Stimulated activated memory B cell treated with anti-CD40 and anti-IgM and Interleukin-4, amounts not matched to agents 10 μg/mL and 1 μg/mL and 100 μg/mL, for 72 hours (primary cell): ENCODE data around the gene EVI2A.
"Not testable (repeated sequence)": the region's sequence is repeated elsewhere in the genome, so short reads cannot be mapped to it uniquely, and the experiment has no call there.

Experiments used
- ATAC-seq: fragments of 150-1000 bp; cut with Tn5 transposase; 2 replicates; pipeline ENCODE4 v1.10.0; 2021
- H3K27ac Mint-ChIP-seq: one replicate; pipeline ENCODE4 v1.8.0; 2022; ENCODE audit warnings: mild to moderate bottlenecking, mixed read lengths
- H3K27me3 Mint-ChIP-seq: one replicate; pipeline ENCODE4 v1.8.0; 2022; ENCODE audit warnings: mixed read lengths
- H3K36me3 Mint-ChIP-seq: one replicate; pipeline ENCODE4 v1.8.0; 2022; ENCODE audit warnings: mixed read lengths
- H3K4me1 Mint-ChIP-seq: one replicate; pipeline ENCODE4 v1.8.0; 2022; ENCODE audit warnings: mixed read lengths
- H3K4me3 Mint-ChIP-seq: one replicate; pipeline ENCODE4 v1.8.0; 2022; ENCODE audit warnings: mild to moderate bottlenecking, moderate library complexity, mixed read lengths
- H3K9me3 Mint-ChIP-seq: one replicate; pipeline ENCODE4 v1.8.0; 2022; ENCODE audit warnings: mixed read lengths

EVI2A gene

DNA sequence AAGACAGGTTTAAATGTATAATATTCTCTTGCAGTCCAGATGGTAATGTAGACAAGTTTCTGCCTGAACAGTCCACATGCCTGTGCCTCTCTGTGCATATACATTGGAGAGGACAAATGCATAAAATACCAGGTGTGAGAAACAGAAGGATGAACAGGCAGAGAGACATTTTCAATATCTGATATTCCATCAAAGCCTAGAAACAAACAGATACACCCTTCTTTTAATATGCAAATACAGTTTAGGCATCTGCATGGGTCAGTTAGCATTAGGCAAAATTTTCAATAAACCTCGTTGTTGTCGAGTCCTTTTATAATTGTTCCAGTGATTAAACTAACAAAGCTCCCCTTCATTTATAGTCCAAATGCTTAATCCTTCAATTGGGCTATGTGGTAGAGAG is 25.3 kb downstream of the EVI2A start:
- Mint-ChIP-seq H3K4me3 (no peak overlapping the region), H3K36me3 (peaks cover 6% of the 10 kb centered on the region), H3K9me3 (no peaks in the 10 kb centered on the region), H3K27ac (no peak overlapping the region), H3K4me1 (peaks cover 12% of the 10 kb centered on the region), H3K27me3 (no peaks in the 10 kb centered on the region)
- no peak for ATAC-seq

DNA sequence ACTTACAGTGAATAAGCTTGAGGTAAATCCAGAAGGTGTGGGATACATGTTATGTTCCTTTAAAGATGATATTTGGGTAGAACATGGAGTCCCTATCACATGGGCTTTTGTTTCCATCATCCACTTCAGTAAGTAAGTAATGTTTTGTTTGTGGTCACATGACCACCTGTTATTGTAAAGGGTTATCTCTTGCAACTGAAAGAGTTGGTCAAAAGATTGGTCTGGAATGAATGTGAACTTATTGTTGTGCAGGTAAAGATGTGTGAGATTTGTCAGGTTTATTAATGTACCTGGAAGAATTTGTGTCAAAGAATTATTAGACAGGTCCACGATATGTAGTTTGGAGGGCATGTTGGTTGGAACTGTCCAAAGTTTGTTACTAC is 25.9 kb downstream of the EVI2A start:
- Mint-ChIP-seq H3K27me3 (no peaks in the 10 kb centered on the region), H3K36me3 (peaks cover 6% of the 10 kb centered on the region), H3K4me3 (no peak overlapping the region), H3K4me1 (peaks cover 7% of the 10 kb centered on the region), H3K27ac (no peak overlapping the region), H3K9me3 (no peaks in the 10 kb centered on the region)
- no peak for ATAC-seq

DNA sequence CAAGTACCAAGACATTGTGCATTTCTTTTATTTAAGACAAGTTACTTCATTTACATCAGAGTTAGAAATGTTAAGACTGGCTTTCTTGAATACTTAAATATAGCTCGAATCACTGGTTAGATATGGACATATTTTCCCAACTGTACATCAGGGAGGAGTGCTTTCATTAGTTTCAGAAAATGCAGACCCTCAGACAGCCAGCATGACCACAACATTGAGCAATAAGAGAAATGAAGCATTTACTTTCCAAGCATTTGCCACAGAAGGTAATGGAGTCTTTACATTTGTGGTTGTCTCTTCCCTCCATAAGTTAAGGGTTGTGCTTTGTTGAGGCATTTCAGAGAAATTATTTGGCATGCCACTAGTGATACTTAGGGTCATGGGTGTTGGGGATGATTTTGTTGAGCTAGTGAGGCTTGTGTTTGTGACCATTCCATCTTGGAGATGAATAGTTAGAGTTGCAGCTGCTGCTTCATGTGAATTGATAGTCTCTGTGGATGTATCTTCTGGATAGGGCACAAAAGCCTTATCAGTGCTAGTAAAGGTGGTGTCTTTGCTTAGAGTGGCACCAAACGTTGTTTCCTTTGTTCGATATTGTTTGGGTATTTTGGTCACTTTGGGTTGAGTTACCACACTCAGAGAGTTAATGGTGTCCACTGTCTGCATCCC is 26.5 kb downstream of the EVI2A start:
- ATAC-seq, result no peak
- H3K9me3 Mint-ChIP-seq, result no peaks in the 10 kb centered on the region
- peaks cover 6% of the 10 kb centered on the region for H3K36me3 Mint-ChIP-seq
- H3K4me1 Mint-ChIP-seq, result peaks cover 2% of the 10 kb centered on the region
- no peak overlapping the region for H3K4me3 Mint-ChIP-seq
- H3K27ac Mint-ChIP-seq, result no peak overlapping the region
- H3K27me3 Mint-ChIP-seq, result no peaks in the 10 kb centered on the region

DNA sequence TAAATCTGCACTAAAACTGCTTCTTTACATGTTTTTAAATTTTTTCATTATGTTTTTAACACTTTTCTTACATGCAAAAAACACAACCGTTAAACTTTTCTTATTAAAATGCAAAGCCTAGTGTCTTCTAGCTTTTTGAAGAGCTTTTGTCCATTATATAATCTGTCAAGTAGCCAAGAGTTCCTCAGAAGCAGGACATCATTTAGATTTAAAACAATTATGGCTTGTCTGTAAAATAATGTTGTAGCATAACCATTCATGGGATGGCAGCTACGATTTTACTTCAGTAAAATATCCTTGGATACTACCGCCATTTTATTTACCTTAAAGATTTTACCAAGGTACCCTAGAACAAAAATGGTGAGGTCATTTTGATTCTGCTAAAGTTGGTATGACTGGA is 27.2 kb downstream of the EVI2A start:
- Mint-ChIP-seq H3K27ac (no peak overlapping the region), H3K27me3 (no peaks in the 10 kb centered on the region), H3K9me3 (no peaks in the 10 kb centered on the region), H3K36me3 (peaks cover 6% of the 10 kb centered on the region), H3K4me1 (no peaks in the 10 kb centered on the region), H3K4me3 (no peak overlapping the region)
- no peak for ATAC-seq

DNA sequence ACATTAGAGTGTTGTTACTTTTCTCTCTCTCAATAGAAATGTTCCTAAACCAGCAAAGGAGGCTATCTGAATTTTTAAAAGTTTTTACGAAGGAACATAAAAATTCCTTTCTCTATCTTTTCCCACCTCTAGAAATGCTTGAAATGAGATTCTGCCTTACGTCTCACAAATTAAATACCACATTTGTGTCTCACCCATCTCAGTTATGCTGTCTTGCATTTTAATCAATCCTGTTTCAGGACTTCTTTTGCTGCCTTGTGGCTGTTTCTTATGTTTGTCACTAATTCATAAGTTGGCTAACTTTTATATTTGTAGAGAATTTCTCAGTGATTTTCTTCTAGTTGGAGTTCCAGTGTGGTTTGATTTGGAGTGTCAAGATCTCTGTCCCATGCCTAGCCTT is 27.8 kb downstream of the EVI2A start:
- Mint-ChIP-seq H3K36me3 (peaks cover 6% of the 10 kb centered on the region), H3K27ac (no peak overlapping the region), H3K27me3 (no peaks in the 10 kb centered on the region), H3K9me3 (no peaks in the 10 kb centered on the region), H3K4me3 (no peak overlapping the region), H3K4me1 (no peaks in the 10 kb centered on the region)
- no peak for ATAC-seq

DNA sequence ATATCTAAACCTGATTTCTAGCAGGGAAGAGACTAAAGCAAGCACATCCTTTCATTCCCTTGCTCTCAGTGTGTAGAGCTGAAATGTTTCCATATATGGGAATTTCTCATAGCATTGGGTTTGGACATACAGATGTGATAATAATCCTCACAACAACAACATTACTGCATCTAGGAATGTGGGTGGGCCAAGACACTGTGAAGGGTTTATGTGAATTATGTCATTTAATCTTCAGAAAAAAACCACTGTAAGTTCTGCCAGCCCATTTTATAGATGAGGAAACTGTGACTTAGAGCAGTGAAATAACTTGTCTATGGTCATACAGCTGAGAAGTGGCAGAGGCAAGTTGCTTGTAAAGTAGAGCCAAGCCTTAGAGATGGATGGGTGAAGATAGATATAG is 29.6 kb downstream of the EVI2A start:
- Mint-ChIP-seq H3K36me3 (peaks cover 6% of the 10 kb centered on the region), H3K27ac (no peak overlapping the region), H3K4me1 (no peaks in the 10 kb centered on the region), H3K9me3 (no peaks in the 10 kb centered on the region), H3K4me3 (no peak overlapping the region), H3K27me3 (no peaks in the 10 kb centered on the region)
- no peak for ATAC-seq

DNA sequence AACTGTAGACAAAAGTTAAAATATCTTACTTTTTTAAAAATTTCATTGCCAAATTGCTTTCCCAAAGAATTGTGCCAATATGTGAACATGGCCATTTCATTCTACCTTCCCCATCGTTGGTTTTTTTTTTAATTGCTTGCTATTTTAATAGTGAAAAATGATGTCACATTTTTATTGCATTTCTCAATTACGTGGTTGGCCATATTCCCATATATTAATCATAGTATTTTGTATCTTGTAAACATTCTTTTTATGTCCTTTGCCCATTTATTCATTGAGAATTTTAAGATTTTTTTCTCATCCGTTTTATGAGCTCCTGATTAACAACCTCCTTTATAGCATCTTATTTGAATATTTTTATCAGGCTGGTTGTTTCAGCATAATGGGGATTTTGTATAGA is 31.6 kb downstream of the EVI2A start:
- no peaks in the 10 kb centered on the region for H3K9me3 Mint-ChIP-seq
- ATAC-seq, result no peak
- no peaks in the 10 kb centered on the region for H3K36me3 Mint-ChIP-seq
- H3K27ac Mint-ChIP-seq, result no peak overlapping the region
- H3K4me3 Mint-ChIP-seq, result no peak overlapping the region
- no peaks in the 10 kb centered on the region for H3K4me1 Mint-ChIP-seq
- H3K27me3 Mint-ChIP-seq, result no peaks in the 10 kb centered on the region

DNA sequence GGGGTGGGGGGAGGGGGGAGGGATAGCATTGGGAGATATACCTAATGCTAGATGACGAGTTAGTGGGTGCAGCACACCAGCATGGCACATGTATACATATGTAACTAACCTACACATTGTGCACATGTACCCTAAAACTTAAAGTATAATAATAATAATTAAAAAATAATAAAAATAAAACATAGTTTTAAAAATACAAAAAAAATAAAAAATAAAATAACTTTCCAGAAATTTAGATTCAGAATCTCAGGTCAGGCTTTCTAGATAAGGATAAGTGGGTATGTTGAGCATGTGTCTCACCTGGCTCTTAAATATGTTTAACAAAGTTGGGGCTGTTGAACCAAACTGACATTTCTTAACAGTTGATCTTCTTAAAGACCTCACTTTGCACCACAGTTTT is 33.5 kb downstream of the EVI2A start:
- H3K36me3 Mint-ChIP-seq, H3K27ac Mint-ChIP-seq, H3K27me3 Mint-ChIP-seq: not testable (repeated sequence)

DNA sequence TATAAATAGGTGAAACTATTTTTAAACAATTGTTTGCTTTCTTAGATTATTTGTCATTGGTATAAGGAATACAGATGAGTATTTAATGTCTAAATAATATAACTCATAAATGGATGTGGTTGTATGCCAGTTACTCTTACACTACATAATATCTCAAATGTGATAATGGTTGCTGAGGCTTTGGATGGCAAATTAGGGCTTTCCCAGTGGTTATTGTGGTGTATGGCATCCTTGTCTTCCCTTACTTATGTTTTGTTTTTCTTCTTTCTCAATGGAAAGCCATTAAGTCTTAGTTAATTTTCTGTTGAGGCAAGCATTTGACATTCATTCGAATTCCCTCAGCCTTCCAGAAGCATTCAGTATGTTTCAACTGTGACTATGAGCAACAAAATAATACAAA is 34.8 kb downstream of the EVI2A start:
- Mint-ChIP-seq H3K4me3 (no peak overlapping the region), H3K27ac (no peak overlapping the region), H3K4me1 (no peaks in the 10 kb centered on the region), H3K36me3 (peaks cover 7% of the 10 kb centered on the region), H3K9me3 (no peaks in the 10 kb centered on the region), H3K27me3 (no peaks in the 10 kb centered on the region)
- ATAC-seq, result no peak

More for the DNA sequence above, 33.5 kb downstream of the EVI2A start:
- H3K4me3 Mint-ChIP-seq, H3K4me1 Mint-ChIP-seq, H3K9me3 Mint-ChIP-seq, ATAC-seq: not testable (repeated sequence)

DNA sequence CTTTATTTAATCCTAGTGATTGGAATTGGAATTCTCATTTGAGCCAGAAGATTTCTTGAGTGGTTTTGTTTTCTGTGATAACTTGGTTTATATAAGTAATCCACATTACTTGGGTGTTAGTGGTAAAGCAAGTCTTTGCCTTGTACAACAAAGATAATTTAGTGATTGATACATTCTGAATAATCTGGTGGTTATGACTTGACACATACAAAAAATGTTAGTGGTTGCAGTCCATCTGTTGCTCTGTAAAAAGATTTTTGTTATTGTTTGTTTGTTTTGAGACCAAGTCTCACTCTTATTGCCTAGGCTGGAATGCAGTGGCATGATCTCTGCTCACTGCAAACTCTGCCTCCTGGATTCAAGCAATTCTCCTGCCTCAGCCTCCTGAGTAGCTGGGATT is 37.6 kb downstream of the EVI2A start:
- Mint-ChIP-seq H3K27ac (no peak overlapping the region), H3K4me3 (no peak overlapping the region), H3K36me3 (peaks cover 11% of the 10 kb centered on the region), H3K9me3 (no peaks in the 10 kb centered on the region), H3K4me1 (no peaks in the 10 kb centered on the region), H3K27me3 (no peaks in the 10 kb centered on the region)
- no peak for ATAC-seq

DNA sequence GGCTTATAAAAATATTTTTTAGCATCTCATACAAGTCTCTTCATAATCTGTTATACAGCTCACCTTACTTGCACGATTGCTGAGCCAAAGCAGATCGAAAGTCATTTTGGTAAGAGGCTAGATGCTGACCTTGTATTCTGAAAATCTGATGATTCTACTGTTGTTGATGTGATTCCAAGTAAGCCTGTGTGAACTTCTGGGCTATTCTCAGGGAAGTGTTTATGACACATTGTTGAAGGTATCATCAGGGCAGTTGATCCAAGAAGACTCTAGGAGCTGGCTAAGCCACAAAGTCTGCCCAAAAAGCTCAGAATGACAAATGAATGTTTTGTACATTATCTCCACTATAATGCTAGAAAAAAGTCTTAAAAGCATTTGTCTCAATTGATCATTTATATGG is 40.4 kb downstream of the EVI2A start:
- Mint-ChIP-seq H3K4me3 (no peak overlapping the region), H3K36me3 (peaks cover 27% of the 10 kb centered on the region), H3K4me1 (no peaks in the 10 kb centered on the region), H3K9me3 (no peaks in the 10 kb centered on the region), H3K27ac (no peak overlapping the region), H3K27me3 (no peaks in the 10 kb centered on the region)
- ATAC-seq, result no peak

DNA sequence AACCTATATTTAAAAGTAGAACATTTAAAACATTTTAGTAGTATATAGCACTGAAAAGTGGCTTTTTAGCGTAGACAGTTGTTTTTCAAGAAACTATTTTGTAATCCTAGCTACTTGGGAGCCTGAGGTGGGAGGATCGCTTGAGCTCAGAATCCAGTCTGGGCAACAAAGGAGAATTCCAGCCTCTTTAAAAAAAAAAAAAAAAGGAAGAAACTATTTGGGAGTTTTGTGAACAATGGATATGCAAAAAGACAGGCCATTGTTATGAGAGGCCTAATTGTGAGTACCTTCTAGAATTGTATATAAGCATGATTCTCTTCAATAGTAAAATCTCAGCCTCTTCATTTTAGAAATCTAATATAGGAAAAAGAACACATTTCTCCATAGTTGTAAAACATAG is 42.0 kb downstream of the EVI2A start:
- Mint-ChIP-seq H3K4me3 (no peak overlapping the region), H3K36me3 (peaks cover 36% of the 10 kb centered on the region), H3K27ac (no peak overlapping the region), H3K9me3 (no peaks in the 10 kb centered on the region), H3K27me3 (no peaks in the 10 kb centered on the region), H3K4me1 (peaks cover 6% of the 10 kb centered on the region)
- ATAC-seq, result no peak

DNA sequence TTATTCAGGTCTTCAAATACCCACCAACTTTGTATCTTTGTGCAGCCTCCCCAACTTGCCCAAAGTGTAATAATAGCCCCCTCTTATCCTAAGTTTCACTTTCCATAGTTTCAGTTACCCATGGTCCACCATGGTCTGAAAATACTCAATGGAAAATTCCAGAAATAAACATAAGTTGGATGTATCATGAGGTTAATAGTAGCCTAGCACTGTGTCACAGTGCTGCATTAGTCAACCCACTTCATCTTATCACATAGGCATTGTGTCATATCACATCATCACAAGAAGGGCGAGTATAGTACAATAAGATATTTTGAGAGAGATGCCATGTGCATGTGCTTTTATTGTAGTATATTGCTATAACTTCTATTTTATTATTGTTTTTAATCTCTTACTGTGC is 46.3 kb downstream of the EVI2A start:
- Mint-ChIP-seq H3K36me3 (peaks cover 39% of the 10 kb centered on the region), H3K4me1 (peaks cover 6% of the 10 kb centered on the region), H3K27me3 (no peaks in the 10 kb centered on the region), H3K9me3 (no peaks in the 10 kb centered on the region), H3K27ac (peak overlapping the region; percentile 54), H3K4me3 (no peak overlapping the region)
- ATAC-seq, result no peak

DNA sequence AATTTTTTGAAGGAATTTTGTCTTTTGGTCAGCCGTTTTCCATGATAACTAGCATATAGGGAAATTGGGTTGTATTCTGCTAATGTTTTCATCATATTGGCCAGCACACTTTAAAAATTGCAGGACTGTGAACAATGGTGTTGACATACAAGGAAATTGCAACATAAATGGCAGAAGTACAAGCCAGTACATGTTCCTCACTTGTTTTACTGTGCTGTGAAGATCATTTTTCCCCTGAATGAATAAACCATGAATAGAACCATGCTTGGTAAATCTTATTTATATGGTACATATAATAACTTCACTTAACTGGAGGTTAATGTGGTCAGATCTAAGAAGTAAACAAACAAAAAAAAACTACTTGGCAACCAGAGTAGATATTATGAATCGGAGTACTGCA is 47.2 kb downstream of the EVI2A start:
- H3K36me3 Mint-ChIP-seq, result peaks cover 40% of the 10 kb centered on the region
- no peak for ATAC-seq
- no peaks in the 10 kb centered on the region for H3K27me3 Mint-ChIP-seq
- no peak overlapping the region for H3K4me3 Mint-ChIP-seq
- H3K27ac Mint-ChIP-seq, result no peak overlapping the region
- H3K4me1 Mint-ChIP-seq, result peaks cover 6% of the 10 kb centered on the region
- H3K9me3 Mint-ChIP-seq, result no peaks in the 10 kb centered on the region

DNA sequence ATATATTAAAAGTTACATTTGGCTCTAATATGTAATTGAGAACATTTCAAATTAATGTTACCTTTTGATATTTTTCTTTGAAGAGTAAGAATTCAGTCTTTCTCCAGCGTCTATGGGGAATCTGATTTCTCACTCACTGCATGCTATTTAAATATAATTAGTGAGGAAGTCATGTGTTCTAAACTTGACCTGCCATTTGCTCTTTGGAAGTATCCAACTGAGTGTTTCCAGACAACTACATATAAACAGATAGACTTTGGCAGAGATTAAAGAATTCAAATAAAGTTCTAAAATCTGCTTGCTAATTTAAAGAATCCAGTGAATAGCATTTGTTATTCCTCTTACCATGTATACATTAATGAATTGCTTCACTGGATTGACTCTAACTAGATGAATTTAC is 47.9 kb downstream of the EVI2A start:
- Mint-ChIP-seq H3K27me3 (no peaks in the 10 kb centered on the region), H3K4me3 (no peak overlapping the region), H3K9me3 (no peaks in the 10 kb centered on the region), H3K27ac (no peak overlapping the region), H3K4me1 (peaks cover 6% of the 10 kb centered on the region), H3K36me3 (peaks cover 45% of the 10 kb centered on the region)
- no peak for ATAC-seq

DNA sequence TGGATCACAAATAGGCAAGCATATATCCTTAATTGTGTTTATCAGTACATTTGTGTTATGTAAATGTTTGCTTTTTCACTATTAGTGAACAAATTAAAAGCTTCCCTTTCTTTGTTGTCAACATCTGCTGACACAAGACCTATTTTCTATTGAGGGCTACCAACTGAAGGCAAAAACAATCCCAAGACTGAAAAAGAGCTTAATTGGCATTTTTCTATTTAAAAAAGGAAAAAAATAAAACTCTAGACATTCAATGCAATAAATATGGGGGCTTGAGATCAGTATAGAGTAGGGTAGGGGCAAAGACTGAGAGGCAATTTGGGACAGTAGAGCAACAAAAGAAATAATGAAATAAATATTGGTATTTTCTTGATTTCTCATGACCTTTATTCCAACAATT is 48.6 kb downstream of the EVI2A start:
- Mint-ChIP-seq H3K9me3 (no peaks in the 10 kb centered on the region), H3K27me3 (no peaks in the 10 kb centered on the region), H3K4me1 (peaks cover 6% of the 10 kb centered on the region), H3K36me3 (peaks cover 48% of the 10 kb centered on the region), H3K4me3 (no peak overlapping the region), H3K27ac (no peak overlapping the region)
- ATAC-seq, result no peak

DNA sequence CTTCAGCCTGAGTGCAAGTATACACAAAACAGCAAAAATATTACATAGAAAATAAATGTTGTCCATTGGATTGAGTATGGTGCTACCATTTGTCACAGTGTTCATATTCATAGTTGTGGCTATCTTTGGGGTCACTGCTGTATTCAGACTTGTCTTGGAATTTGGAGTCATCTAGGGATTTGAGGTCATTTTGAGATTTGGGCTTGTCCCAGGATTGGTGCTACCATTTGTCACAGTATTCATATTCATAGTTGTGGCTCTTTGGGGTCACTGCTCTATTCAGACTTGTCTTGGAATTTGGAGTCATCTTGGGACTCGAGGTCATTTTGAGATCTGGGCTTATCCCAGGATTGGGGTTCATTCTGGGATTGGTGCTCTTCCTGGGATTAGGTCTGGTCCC is 49.2 kb downstream of the EVI2A start:
- no peak overlapping the region for H3K27ac Mint-ChIP-seq
- no peaks in the 10 kb centered on the region for H3K9me3 Mint-ChIP-seq
- no peak for ATAC-seq
- H3K4me1 Mint-ChIP-seq, result peaks cover 6% of the 10 kb centered on the region
- no peak overlapping the region for H3K4me3 Mint-ChIP-seq
- H3K36me3 Mint-ChIP-seq, result peaks cover 47% of the 10 kb centered on the region
- no peaks in the 10 kb centered on the region for H3K27me3 Mint-ChIP-seq
